Activated CD8-positive, alpha-beta memory T cell treated with anti-CD3 and anti-CD28 coated beads for 36 hours (primary cell): Measurements from ENCODE around the gene SYDE2. TPM values are rescaled to one million over a fixed set of nuclear protein-coding genes. Genes with fewer than 3 reads are reported as not detected.
"Not testable (repeated sequence)": the region's sequence is repeated elsewhere in the genome, so short reads cannot be mapped to it uniquely, and the experiment has no call there.

Experiments
- CTCF ChIA-PET: fragments of 350-600 bp; sonication (Branson Sonifier 250); formaldehyde crosslinking; loops from one replicate; lab custom pipeline; 2021; ENCODE audit warnings: antibody characterized with exemption; lab: Charles Lee
- POLR2A ChIA-PET: fragments of 350-600 bp; sonication (Branson Sonifier 250); formaldehyde crosslinking; loops from one replicate; lab custom pipeline; 2021; ENCODE audit warnings: antibody characterized with exemption; lab: Charles Lee
- total RNA-seq, 2 experiments: library from RNA; stranded (reverse); gene quantifications; one replicate each; pipeline ENCODE4 v1.2.3, GENCODE V29; 2021

Gene SYDE2
- total RNA-seq, 2 experiments from 2014 or later = 3.6 to 4.4 TPM

GRCh38 chr1:85142753-85143152 lies 58.1 kb downstream of the SYDE2 start:
- CTCF ChIA-PET = interaction anchor here (1.1 kb wide), 1 partner anchor 33 kb away, joined by 5 read pairs; no protein-coding TSS in a partner anchor
- POLR2A ChIA-PET = no interaction called here

- POLR2A ChIA-PET, CTCF ChIA-PET: not testable (repeated sequence)
Observed at GRCh38 chr1:85138439-85138838, 62.4 kb downstream of the SYDE2 start.

DNA sequence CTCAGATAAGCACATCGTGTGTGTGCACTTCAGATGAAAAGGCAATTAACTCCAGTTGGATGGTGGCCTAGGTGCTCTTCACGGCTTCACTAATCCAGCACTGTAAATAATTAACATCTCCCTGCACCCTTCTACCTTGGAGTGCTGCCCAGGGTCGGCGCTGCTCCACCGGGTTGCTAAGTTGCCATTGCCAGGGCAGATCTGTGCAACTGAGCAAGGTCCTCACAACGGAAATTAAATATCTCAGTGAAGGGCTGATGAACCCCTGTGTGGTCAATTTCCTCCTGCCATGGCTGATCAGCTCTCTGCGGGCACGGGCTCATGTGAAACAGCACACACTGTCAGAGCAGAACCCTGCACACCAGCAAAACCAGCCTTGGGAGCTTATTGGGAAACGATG lies 63.2 kb downstream of the SYDE2 start:
- ChIA-PET POLR2A (interaction anchor here (0.5 kb wide), 1 partner anchor 54 kb away, joined by 5 read pairs; no protein-coding TSS in a partner anchor), CTCF (interaction anchor here (0.9 kb wide), 1 partner anchor 23 kb away, joined by 3 read pairs; no protein-coding TSS in a partner anchor)

DNA sequence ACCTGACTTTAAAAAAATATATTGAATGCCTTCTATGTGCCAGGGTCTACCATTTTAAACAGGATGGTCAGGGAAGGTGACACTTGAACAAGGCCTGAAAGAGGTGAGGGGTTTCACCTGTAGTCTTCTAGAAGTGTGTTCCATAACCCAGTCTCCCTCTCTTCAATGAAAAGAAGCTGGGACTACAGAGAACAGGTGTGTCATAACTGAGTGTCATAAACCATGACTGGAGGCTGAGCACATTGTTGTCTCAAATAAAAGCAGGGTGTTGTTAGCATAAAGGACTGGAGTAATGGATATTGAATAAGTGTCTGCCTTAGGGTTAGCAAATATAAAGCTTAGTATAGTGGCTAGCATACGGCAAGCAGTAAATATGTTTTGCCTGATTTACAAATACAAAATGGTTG lies 65.4 kb downstream of the SYDE2 start:
- POLR2A ChIA-PET = no interaction called here
- CTCF ChIA-PET = no interaction called here

GRCh38 chr1:85134583-85135391 lies 66.0 kb downstream of the SYDE2 start:
- CTCF ChIA-PET = no interaction called here
- POLR2A ChIA-PET = no interaction called here

GRCh38 chr1:85133565-85134159 lies 67.2 kb downstream of the SYDE2 start:
- ChIA-PET POLR2A (no interaction called here), CTCF (no interaction called here)

DNA sequence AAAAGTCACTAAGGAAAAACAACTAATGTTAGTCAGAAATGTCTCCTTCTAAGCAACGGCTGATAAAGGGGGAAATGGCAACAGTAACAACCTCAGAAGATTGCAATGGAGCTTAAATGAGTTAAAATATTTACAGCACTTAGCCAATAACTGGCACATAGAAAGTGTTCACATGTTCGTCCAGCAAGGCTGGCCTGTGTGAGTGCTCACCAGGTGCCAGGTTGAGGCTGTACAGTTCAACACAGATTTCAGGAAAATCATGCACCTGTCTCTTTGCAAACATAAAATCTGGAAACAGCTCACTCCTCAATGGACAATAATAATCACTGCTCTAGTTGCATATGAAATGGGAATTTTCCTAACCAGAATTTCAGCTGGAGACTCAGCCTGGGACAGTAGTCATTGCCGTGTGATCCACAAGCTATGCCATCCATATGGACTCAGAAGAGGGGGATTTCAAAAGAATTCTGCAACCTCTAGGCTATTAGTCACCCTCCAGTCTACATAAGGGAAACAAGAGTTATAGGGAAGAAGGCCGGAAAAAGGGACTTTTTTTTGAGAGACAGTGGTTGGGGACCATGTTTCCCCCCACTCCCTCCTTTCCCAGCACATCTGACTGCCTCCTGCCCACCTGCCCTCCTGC lies 68.6 kb downstream of the SYDE2 start:
- ChIA-PET CTCF (no interaction called here), POLR2A (no interaction called here)

GRCh38 chr1:85128316-85128715 lies 72.5 kb downstream of the SYDE2 start:
- ChIA-PET POLR2A (no interaction called here), CTCF (no interaction called here)

GRCh38 chr1:85125891-85126290 lies 74.9 kb downstream of the SYDE2 start:
- ChIA-PET POLR2A (no interaction called here), CTCF (no interaction called here)

- POLR2A ChIA-PET = no interaction called here
- CTCF ChIA-PET = no interaction called here
Observed at GRCh38 chr1:85124091-85124490, 76.7 kb downstream of the SYDE2 start.

GRCh38 chr1:85122169-85122568 lies 78.6 kb downstream of the SYDE2 start:
- POLR2A ChIA-PET = no interaction called here
- CTCF ChIA-PET = no interaction called here

GRCh38 chr1:85121744-85122143 lies 79.1 kb downstream of the SYDE2 start:
- ChIA-PET POLR2A (no interaction called here), CTCF (no interaction called here)

- POLR2A ChIA-PET = no interaction called here
- CTCF ChIA-PET = no interaction called here
Observed at GRCh38 chr1:85118751-85119150, 82.1 kb downstream of the SYDE2 start.

GRCh38 chr1:85116856-85117255 lies 84.0 kb downstream of the SYDE2 start:
- ChIA-PET CTCF (no interaction called here), POLR2A (no interaction called here)

DNA sequence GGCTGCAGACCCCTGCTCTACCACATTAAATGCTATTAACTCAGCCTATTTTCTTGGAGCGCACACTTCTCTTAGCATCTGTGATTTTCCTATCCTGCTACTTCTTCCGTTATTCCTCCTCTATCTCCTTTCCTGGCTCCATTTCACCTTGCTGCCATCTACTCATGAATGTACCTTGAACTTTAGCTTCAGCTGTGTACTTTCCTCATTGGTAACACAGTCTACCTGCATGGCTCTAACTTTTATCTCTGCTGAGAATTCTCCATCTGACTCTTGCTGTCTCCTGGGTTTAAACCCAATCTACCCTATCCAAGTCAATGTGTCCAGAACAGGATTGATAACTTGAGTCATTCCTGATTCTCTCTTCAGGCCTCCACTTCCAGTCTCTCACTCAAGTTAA lies 84.9 kb downstream of the SYDE2 start:
- ChIA-PET POLR2A (no interaction called here), CTCF (no interaction called here)

- CTCF ChIA-PET = no interaction called here
Observed at GRCh38 chr1:85111695-85112094, 89.1 kb downstream of the SYDE2 start.

DNA sequence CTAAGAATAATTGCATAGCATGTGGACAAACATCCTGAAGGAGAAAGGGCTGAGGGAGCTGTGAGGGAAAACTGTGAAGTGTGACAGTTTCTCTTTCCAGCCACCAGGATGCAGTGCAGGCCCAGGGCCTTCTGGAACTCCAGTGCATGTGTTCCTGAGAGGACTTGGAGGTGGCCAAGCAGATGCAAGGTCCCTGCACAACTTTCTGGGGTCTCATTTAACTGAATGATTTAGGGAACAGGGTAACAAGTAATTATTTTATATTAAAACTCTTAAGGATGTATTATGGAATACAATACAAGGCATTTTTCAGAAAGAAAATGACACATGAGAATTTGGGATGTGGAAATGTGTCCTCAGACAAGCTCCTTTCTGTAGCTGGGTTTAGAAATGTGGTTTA lies 91.3 kb downstream of the SYDE2 start:
- POLR2A ChIA-PET = no interaction called here
- CTCF ChIA-PET = interaction anchor here (0.6 to 1.4 kb wide), 7 partner anchors 33 to 165 kb away, joined by 3 to 5 read pairs (median 3); no protein-coding TSS in a partner anchor

More at GRCh38 chr1:85111695-85112094, 89.1 kb downstream of the SYDE2 start:
- POLR2A ChIA-PET = no interaction called here
